SJCRH30 (cell line): ENCODE data around the gene PITX2. TPM values are rescaled to one million over a fixed set of nuclear protein-coding genes. Genes with fewer than 3 reads are reported as not detected.

Experiments used
- DNase-seq, 2 experiments: peaks; one replicate each; pipeline ENCODE4 v3.0.0-alpha.2; 2015 to 2020
- H3K27ac ChIP-seq: fragments of 250-450 bp; sonication (Bioruptor Pico); 2 replicates; pipeline ENCODE4 v1.5.1; 2020; ENCODE audit warnings: mild to moderate bottlenecking, moderate library complexity
- H3K27me3 ChIP-seq: fragments of 250-450 bp; sonication (Bioruptor Pico); 2 replicates; pipeline ENCODE4 v1.5.1; 2020; ENCODE audit warnings: mild to moderate bottlenecking, moderate library complexity
- H3K36me3 ChIP-seq: fragments of 250-450 bp; sonication (Bioruptor Pico); 2 replicates; pipeline ENCODE4 v1.5.1; 2020; ENCODE audit warnings: mild to moderate bottlenecking, moderate library complexity
- H3K4me1 ChIP-seq: fragments of 250-450 bp; sonication (Bioruptor Pico); 2 replicates; pipeline ENCODE4 v1.5.1; 2020; ENCODE audit warnings: mild to moderate bottlenecking, moderate library complexity
- H3K4me3 ChIP-seq: fragments of 250-450 bp; sonication (Bioruptor Pico); 2 replicates; pipeline ENCODE4 v1.5.1; 2020; ENCODE audit warnings: mild to moderate bottlenecking, moderate library complexity
- H3K9me3 ChIP-seq: fragments of 250-450 bp; sonication (Bioruptor Pico); replicated peaks from 2 replicates; pipeline ENCODE4 v1.5.1; 2020; ENCODE audit warnings: mild to moderate bottlenecking, moderate library complexity
- total RNA-seq: library from RNA; depleted of rRNA; stranded (reverse); fragments of >200 nt; shearing (Covaris generic); gene quantifications from 2 replicates; pipeline ENCODE4 v1.2.3, GENCODE V29; 2014

The PITX2 gene
- total RNA-seq, 1 experiment from 2014 or later: 93.3 TPM

DNA sequence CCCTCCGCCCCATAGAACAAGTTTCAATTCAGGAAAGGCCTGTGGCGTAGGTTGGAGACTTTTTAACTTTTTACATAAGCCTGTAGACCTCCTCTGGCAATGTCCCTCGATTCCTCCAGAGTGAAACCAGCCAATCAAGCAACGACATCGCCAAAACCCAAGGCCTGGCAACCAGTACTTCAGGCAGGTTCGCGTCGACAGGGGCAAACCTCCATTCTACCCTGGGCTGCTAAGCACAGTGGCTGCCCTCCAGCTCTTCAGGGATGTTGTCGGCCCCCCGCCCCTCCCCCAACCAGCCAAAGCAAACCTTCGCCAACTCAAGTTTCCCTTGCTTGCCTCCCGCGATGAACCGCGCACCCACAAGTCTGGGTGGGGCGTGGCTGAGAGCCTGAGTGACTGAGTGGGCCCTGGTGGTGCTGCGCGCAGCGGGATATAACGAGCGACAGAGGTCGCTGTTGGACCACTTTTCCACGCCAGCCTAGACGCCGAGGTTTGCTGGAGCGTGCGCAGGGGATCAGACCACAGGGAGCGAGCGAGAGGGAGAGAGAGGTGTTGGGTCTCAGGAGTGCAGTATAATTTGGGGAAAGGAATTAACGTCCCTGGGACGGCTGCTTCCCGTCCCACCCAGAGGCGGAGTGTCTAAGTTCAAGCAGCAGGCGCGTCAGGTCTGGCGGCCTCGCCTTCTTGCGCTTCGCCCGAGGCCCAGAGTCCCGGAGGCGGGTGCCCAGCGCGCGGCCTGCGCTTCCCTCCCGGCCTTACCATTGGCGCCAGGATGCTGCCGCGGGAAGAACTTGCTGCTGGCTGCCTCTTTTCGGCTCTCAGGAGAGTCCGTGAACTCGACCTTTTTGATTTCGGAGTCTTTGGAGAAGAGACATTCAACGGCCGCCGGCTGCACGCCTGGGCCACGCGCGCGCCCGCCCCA is 9.0 kb upstream of the PITX2 start:
- DNase-seq: no peak
- H3K4me3 ChIP-seq: no peak overlapping the region
- H3K36me3 ChIP-seq: peaks cover 65% of the 10 kb centered on the region
- no peak overlapping the region for H3K27ac ChIP-seq
- no peaks in the 10 kb centered on the region for H3K4me1 ChIP-seq
- H3K9me3 ChIP-seq: no peaks in the 10 kb centered on the region
- H3K27me3 ChIP-seq: no peaks in the 10 kb centered on the region

DNA sequence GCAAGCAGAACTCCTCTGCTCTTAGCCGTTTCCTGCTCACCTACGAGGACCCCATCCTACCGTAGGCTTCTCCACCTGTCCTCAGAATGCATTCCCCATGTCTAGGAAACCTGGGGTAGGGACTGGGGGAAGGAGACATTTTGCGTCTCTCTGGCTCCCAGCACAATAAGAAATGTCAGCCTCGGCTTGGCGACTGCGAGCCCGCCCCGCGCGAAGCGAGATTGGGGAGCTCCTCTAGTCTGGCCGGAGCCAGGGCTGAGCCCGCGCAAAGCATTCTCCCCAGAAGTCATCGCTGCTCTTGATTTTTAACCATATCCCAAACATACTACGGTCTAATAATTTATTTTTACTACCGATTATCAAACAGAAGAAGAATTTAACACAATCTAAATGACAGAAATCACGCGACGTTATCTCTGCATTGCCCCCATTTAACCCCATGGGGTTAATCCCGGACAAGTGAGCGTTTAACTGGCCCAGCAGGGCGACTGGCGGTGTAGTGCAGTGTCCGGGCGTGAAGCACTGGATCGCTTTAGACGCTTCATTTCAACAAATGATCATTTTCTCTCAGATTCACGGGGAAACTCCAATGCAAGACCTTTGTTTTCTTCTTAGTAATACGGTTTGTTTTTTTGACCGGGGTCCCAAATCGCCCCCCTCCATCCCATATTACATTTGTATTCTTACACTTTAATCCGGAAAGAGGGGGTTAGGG is 8.0 kb upstream of the PITX2 start:
- H3K36me3 ChIP-seq: peaks cover 67% of the 10 kb centered on the region
- no peaks in the 10 kb centered on the region for H3K27me3 ChIP-seq
- H3K4me1 ChIP-seq: 0 out of 2 replicates have a peak, but pooled peaks cover 3% of the 10 kb centered on the region
- no peak for DNase-seq
- H3K4me3 ChIP-seq: no peak overlapping the region
- no peak overlapping the region for H3K27ac ChIP-seq
- H3K9me3 ChIP-seq: no peaks in the 10 kb centered on the region

DNA sequence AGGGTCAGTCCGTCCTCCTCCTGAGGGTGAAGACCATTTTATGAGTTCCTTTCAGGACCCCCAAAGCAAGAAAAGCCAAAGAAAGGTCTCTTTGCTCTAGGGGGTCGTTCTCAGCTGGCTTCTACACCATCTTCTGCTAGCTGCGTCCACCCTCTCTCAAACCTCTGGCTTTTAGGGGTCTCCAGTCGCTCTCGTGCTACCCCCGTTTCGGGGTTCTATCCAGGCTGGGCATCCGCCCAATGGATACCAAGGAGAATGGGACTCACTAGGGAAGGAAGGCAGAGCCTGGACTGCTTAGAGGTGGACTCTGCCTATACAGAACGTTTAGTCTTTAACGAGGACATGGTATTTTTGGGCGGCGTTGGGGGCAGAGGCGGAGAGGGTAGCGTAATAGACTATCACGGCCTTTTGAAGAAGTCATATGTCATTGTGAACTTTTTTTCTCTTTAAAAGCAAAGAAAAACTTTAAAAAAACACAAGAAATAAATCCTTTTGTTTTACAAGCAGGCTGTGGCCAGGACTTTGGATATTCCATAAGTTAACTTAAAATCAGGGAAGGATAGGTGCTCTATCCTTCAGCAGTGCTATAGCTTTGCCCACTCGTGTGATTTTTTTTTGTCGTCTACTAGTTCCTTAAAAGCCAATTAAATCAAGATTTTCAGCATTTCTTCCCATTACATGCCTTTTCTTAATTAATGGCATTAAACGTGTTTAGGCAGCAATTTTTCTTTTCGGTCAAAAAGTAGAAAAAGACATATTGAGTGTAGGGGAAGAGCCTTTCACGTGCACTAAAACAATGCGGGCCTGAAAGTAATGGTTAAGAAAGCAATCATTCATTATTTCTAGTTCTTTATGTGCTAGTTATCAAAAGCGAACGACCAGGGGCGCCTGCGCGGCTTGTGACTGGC is 7.2 kb upstream of the PITX2 start:
- Histone ChIP-seq H3K9me3 (no peaks in the 10 kb centered on the region), H3K4me3 (no peak overlapping the region), H3K27me3 (no peaks in the 10 kb centered on the region), H3K27ac (no peak overlapping the region), H3K4me1 (0 out of 2 replicates have a peak, but pooled peaks cover 3% of the 10 kb centered on the region), H3K36me3 (peaks cover 71% of the 10 kb centered on the region)
- no peak for DNase-seq

DNA sequence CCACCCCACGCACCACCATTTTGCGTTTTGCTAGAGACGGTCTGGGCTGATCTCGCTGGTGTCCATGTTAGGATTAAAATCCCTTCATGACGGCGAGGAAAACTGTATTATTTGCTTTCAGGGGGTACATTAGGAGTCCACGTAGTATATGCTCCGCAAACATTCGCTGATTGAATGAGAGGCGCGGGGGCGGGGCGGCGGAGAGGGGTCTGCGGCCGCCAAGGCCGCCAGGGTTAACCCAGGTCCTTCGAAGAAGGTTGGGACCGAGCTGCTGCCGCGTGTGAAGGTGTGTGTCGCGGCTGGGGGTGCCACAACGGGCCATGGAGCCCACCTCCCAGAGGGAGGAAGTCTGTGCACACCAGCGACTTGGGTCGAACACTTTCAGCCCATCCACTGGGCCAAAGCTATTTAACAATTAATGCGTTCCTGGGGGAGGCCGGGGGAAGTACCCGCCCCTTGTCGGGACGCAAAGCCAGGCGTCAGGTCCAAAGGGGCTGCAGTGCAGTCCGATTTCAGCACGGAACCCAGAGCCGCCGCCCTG is 6.4 kb upstream of the PITX2 start:
- Histone ChIP-seq H3K36me3 (peaks cover 65% of the 10 kb centered on the region), H3K4me1 (peaks cover 9% of the 10 kb centered on the region), H3K27ac (no peak overlapping the region), H3K4me3 (no peak overlapping the region), H3K27me3 (no peaks in the 10 kb centered on the region), H3K9me3 (no peaks in the 10 kb centered on the region)
- no peak for DNase-seq

DNA sequence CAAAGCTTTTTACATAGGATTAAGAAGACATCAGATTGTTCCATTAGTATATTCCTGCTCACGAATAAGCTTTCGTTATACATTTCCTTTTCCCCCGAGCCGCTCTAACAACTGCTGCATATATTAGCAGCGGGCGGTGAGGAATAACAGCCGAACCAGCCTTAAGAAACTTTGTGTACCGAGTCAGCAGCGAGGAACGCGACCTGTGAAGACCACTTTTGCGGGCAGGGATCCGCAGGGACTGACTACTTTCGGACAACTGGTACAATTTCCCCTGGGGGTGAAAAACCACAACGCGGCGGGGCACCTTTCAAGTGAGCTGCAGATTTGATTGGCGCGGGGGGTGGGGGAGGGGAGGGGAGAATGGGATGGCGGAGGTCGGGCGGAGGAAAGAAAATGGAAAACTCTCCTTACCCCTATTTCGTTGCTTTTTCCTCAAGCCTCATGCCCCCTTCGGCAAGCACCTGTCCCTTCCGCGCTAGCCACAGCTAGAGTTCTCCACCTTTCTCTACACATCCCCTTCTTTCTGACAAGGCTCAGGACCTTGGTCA is 5.9 kb upstream of the PITX2 start:
- Histone ChIP-seq H3K4me3 (no peak overlapping the region), H3K9me3 (no peaks in the 10 kb centered on the region), H3K27me3 (no peaks in the 10 kb centered on the region), H3K27ac (no peak overlapping the region), H3K36me3 (peaks cover 60% of the 10 kb centered on the region), H3K4me1 (peaks cover 11% of the 10 kb centered on the region)
- DNase-seq: no peak

DNA sequence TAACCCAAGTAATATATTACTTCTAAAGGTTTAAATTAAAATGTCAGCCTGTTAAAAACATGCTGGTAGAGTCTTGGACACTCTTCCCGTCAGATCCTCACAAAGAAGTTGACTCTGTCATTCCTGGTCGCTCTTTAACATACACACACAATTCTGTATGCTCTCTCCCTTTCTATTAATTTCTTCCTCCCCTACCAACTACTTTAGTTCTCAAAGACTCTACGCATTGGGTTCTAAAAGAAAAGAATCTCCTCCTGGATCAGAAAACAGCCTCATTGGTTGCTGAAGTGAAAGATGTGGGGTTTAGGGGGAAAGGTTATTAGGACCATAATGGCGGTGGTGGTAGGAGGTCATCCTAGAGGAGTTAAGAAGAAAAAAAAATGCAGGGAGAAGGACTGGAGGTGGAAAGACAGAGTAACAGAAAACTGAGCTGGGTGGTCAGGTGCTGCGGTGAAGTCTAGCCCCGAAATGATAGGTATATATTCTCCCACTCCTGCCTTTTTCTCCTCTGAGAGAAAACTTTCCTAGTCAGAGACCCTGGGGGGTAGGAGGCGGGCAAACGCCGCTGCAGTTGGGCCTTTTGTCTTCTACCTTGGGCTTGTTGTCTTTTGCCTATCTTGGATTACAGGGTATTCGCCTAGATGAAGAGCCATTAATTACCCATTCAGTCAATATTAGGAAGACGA is 5.2 kb upstream of the PITX2 start:
- Histone ChIP-seq H3K4me3 (no peak overlapping the region), H3K4me1 (peaks cover 11% of the 10 kb centered on the region), H3K27ac (no peak overlapping the region), H3K27me3 (no peaks in the 10 kb centered on the region), H3K36me3 (peaks cover 53% of the 10 kb centered on the region), H3K9me3 (no peaks in the 10 kb centered on the region)
- no peak for DNase-seq

DNA sequence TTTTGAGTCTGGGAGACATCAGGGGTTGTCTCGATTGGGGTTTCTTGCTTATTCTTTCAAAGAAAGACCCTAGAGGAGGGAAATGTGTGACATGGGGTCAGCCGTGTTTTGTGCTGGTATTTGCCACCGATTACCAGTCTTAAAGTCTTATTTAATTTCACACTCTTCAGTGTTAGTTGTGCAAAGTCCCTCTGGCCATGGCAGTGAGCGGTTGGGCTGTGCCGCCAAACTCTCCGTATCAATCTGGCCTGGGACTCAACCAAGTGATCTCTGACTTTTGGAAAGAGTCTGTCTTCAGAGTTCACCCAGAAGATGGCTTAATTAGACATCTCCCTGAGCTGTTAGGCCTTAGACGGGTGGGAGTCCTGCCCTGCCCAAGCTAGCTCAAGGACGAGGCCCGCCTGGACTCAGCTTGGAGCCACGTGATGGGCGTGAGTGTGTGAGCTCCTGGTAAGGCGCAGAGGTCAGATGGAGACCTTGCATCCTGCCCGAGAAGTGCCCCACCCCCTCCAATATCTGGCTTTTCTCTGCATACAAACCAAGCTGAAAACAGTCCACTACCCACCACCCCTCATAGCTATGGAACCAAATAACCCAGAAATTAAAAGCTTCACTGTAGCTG is 3.8 kb upstream of the PITX2 start:
- Histone ChIP-seq H3K27me3 (no peaks in the 10 kb centered on the region), H3K4me3 (no peak overlapping the region)

DNA sequence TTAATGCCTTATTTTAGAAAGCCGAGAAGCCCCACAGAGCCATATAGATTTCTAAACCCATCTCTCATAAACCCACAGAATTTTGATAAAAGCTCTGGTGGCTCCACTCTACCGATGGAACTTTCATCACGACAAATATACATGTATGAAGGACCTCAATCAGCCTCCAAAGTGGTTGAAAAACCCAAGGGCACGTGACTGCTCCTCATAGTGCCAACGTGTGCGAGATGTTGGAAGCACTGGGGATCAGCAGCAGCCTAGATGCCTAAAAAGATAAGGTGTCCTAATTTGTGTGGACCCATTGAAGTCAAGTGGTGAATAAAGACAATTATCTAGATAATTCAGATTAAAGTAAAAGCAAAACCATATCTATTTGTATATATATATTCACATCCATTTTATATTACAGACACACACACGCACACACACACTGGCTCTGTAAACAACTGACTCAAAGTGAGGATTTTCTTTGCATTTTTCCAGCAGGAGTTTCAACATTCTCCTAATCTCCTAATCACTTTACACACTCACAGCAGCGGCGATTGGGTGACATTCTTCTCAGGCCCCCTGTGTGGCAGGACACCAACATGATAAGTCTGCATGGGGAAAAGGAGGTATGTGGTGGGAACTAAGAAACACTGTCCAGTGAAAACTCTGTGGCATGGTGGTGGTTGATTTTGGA is 2.8 kb upstream of the PITX2 start:
- Histone ChIP-seq H3K36me3 (peaks cover 41% of the 10 kb centered on the region), H3K4me1 (peaks cover 11% of the 10 kb centered on the region), H3K27ac (no peak overlapping the region), H3K4me3 (no peak overlapping the region), H3K9me3 (no peaks in the 10 kb centered on the region), H3K27me3 (no peaks in the 10 kb centered on the region)
- DNase-seq: no peak

More for the DNA sequence above, 3.8 kb upstream of the PITX2 start:
- peaks cover 11% of the 10 kb centered on the region for H3K4me1 ChIP-seq
- H3K36me3 ChIP-seq: peaks cover 42% of the 10 kb centered on the region
- no peaks in the 10 kb centered on the region for H3K9me3 ChIP-seq
- DNase-seq: no peak
- H3K27ac ChIP-seq: no peak overlapping the region

DNA sequence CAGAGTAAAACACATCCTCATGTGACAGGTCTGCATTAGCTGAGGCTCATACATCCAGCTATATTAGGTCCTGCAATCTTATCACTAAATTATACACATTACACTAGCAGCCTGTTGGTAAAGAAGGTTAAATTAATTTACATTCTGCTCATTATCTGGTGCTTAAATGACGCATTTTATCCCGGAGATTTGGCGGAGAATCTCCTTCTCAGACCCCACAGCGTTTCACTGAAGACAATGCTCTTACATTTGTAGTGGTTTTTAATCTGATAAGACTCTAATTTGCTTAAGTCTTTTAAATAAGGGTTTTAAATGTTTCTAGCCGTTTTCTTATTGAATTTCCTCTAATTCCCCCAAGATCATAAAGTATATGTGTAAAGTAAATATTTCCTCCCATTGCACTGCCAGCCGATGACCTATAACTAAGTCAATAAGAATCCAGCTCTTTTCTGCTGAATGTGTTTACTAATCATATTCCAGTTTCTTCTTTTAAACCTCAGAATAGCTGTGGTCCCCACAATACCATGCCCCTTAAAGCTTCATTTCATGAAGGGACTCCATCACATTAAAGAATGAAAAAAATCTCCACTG is 2.1 kb upstream of the PITX2 start:
- Histone ChIP-seq H3K9me3 (no peaks in the 10 kb centered on the region), H3K4me3 (no peak overlapping the region), H3K27me3 (no peaks in the 10 kb centered on the region), H3K4me1 (peaks cover 11% of the 10 kb centered on the region), H3K36me3 (peaks cover 41% of the 10 kb centered on the region), H3K27ac (no peak overlapping the region)
- DNase-seq: no peak

DNA sequence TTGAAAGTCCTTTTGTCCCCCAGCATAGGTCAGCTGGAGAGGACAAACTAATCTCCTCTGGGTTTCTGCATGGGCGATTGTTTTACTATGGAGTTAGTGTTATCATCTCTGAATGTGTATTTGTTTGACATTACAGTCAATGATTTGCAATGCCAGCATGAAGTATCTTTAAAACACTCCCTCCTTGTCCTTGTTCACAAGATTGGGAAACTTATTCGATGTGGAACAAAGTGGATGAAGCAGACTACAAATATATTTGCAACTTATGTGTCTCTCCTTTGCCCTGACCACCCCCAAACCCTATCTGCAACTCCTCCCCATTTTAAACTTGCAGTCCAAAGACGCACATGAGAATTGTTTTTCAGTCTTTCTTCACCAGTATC is 1.5 kb upstream of the PITX2 start:
- Histone ChIP-seq H3K36me3 (peaks cover 41% of the 10 kb centered on the region), H3K4me3 (peak overlapping the region; percentile 95), H3K9me3 (no peaks in the 10 kb centered on the region), H3K27me3 (no peaks in the 10 kb centered on the region), H3K27ac (peak overlapping the region; percentile 99), H3K4me1 (peaks cover 11% of the 10 kb centered on the region)
- DNase-seq: peak in 1 of 2 experiments; percentile 38

DNA sequence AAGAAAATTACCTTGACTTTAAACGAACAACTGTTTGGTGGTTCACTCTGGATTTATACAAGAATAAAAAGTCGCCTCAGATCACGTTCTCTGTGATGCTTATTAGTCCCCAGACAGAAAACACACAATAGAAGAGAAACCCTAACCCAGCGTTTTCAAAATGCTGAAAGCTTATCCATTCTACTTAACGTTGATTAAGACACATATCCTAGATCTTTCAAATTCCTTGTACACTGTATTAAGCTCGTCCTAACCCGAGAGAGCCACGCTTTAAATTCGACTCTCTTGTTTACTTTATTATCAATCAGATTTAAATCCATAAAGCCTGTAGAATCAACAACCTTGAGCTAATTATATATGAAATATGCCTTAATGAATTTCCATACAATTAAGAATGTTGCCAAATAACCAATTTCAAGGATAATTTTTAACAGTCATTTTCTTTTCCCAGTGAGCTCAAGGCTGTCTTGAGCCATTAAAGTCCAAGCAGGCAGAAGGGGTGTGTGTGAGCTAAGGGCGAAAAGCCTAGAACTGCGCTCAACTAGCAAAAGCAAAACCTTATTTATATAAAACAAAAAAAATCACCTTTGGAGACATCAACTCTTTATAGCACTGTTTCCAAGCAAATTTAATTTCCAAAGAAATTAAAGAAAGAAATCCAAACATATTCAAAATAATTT is 981 bp upstream of the PITX2 start:
- peak in 1 of 2 experiments; percentile 61 for DNase-seq
- Histone ChIP-seq H3K4me3 (peak overlapping the region; percentile 95), H3K4me1 (peaks cover 11% of the 10 kb centered on the region), H3K27ac (peak overlapping the region; percentile 99), H3K36me3 (peaks cover 45% of the 10 kb centered on the region), H3K9me3 (no peaks in the 10 kb centered on the region), H3K27me3 (no peaks in the 10 kb centered on the region)
